Measurements from ENCODE around the gene MKI67.

MKI67 gene

DNA sequence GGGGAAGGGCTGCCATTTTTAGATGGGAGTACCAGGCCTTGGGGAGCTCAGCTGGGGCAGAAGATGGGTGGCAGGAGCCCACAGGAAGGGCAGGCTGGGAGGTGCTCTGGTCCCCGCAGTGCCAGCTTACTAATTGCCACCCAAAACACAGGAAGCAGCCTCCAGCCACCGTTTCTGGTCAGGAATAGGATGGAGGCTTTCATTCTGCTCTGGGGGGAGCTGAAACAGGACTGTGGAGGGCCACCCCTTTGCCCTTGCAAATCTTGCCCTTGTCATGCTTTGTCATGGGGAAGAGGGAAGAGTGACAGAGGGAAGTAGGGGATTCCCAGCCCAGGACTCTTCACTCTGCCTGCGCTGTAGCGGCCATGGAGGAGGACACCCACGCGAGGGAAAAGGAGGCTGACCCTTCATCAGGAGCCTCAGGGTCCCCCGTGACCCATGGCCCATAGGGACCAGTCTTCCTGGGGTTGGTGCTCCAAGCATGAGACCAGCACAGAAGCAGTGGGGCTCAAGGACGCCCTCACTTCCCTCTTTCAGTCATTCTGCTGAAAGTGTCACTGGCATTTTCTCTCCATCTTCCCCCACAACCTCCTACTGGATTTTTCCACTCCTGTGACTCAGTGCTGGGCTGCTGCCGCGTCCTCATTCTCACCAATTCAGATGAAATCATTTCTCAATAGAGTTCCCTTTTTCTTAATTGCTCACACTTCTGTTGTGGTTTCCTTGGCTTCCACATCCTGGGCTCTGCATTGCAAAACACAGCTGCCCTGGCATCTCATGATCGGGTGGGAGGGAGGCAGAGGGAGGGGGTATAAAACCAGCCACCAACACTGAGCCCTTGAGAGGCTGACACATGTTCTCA, 61.9 kb downstream of the MKI67 start:
- no peak for DNase-seq

DNA sequence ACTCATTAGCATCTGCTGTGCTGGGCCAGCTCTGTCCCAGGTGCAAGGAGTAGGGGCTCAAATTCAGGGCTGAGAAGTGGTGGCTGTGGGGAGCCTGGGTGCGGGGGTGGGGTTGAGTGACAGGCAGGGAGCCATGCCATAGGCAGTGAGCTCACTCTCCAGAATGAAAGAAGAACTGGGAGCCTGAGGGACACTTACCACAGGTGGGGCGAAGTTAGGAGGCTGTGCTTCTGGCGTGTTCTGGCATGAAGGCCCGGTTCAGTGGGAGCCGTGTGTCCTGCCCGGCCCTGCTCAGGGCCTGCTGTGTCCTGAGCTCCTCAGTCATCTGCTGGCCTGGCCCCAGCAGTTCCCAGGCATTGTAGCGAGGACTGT, 62.5 kb downstream of the MKI67 start:
- no peak for DNase-seq

DNA sequence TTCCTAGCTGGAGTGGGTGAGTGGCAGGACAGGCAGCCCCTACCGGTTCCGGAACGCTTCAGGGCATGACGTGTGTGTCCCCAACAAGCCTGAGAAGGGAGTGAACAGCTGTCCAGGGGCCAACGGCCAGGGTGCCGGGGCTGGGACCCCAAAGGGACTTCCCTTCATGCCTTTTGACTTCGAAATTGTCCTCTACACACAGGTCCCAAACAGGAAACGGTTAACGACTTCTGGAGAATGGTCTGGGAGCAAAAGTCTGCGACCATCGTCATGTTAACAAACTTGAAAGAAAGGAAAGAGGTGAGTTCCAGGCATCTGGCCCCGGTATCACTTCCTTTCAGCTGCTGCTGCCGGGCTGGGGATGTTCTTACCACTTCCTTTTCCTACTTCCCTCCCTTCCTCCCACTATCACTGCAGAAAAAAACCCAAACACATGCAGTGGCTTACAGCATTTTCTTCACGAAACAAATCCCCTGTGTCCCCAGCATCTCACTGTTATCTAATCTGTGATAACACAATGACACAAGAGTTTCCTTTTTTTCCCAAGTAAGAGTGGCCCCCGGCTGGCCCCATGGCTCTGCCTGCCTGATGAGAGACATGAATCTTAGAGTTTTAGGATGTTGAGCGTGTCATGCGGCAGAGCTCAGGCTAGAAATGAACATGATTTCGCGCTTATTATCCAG, 63.2 kb downstream of the MKI67 start:
- no peak for DNase-seq

DNA sequence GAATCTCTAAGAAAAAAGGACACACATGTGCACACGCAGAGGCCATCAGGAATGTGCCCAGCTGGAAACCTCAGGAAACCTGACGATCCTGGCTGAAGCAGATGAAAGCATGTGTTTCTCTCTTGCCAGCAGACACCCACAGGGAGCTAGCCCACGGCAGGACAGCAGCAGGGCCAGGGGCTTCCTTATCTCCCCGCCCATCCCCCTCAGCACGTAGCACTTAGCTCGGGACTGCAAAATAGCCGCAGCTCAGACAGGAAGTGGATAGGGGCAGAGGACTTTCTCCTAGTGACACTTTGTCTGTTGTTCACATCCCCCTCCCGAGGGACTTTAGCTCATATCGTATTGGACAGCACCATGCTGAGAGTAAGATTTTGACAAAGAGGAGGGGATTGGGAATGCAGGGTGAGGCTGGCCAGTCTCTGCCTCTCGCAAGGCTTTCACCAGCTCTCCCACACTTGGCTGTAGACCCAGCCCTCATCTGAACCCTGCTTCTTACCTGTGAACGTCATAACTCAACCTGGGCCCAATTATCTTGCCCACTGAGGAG, 63.8 kb downstream of the MKI67 start:
- DNase-seq: no peak

DNA sequence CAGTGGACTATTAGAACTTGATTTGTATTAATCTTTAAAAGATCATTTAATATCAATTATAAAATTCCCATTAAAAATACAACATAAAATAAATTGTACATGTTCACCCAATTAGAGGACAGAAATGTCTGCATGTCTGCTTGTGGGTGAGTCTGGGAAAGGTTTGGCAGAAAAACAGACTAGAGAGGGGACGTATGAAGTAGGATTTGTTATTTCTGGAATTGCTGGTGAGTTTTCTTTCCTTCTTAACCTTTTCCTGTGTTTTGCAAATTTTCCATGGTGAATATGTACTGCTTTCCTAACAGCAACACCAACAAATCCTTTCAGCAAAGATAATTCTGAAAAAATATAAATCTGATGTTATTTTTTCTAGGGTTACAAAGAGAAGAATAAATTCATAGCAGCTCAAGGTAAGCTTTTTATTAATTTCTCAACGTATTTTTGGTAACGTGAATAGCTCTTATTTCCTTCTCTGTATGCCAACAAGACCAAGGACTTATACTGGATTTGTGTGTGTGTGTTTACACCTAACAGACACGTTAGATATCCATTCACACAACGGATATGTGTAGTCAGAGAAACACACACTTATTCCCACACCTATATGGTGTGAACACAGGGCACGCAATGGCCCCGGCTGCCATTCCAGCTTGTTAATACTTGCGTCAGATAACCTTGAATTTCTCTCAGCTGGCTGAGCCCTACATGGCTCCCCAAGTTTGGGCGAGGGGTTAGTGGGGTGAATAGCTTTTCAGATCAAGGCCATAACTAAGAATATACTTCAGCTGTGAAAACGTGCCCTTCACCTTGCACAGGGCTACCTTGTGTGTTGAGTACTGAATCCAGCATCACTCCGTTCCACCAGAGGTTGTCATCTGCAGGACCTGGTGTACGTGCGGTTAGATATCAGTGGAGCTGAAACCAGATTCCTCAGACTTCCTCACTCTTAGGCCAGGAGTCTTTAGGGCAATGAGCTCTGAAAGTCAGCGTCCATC, 64.6 kb downstream of the MKI67 start:
- DNase-seq: no peak

DNA sequence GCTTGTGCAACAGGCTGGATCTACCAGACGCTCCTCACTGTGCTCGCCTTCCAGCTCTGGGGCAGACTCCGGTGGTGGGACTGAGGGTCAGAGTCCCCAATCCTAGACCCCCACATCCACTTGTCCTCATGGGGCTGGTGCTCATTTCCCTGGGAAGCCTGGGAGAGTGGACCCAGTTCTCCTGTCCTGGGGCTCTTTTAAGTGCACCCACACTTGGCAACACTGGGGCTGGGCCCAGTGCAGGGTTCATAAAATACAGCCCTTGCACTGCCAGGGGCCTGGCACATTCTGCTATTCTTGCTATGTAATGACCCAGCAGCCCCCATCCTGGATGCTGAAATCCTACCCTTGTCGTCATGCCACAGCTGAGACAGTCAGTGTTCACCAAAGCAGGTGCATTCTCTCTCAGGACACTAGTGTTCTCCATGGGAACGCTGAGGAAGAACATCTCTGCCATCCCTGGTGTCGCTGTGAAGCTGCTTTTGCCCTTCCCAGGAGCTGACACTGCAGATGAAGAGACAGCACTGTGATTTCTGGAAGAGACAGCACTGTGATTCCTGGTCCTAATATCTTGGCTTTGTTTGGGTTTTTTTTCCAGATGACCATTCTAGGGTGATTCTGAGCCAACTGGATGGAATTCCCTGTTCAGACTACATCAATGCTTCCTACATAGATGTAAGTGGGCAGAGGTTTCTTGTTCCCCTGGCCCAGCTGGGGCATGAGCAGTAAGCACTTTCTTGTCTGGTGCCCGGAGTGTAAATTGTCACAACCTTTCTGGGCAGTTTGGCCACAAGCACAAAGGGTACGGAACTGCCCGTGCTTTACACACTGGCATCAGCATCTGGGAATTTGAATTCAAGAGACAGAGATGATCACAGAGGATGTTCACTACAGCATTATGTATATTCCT, 65.6 kb downstream of the MKI67 start:
- DNase-seq: no peak

DNA sequence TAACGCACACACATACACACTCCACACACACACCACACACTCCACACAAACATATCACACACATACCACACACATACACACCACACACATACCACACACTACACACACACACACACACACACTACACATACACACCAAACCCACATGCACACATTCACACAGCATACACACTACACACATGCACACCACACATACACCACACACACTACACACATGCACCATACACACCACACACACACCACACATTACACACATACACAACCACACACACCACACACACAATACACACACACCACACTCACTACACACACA, 66.3 kb downstream of the MKI67 start:
- DNase-seq: no peak

DNA sequence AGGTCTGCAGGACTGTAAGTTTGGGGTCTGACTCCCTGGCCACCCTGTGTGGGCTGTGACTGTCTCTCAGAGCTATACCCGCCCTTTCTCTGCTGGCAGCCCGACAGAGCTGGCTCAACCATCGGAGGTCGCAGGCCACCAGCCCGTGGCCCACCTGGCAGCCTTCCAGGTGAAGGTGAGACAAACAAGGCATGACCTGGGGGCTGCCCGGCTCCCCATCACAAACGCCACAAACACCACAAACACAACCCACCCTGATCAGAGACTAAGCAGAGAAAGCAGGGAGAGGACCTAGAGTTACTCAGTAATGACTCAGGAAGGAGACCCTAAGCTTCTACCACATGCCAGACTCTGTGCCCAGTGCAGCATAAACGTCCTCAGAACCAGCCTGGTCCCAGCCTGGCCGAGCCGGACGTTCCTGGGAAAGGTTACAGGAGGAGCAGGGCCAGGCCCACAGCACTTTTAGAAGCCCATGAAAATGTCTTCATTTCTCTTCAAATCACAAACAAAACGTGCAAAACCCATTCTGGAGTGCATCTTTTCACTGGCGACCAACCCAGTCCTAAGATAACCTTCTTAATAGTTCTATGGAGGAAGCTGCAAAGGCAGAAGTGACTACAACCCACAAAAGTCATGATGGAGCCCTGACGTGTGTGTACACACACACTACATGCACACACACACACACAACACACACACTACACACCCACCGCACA, 66.8 kb downstream of the MKI67 start:
- no peak for DNase-seq

DNA sequence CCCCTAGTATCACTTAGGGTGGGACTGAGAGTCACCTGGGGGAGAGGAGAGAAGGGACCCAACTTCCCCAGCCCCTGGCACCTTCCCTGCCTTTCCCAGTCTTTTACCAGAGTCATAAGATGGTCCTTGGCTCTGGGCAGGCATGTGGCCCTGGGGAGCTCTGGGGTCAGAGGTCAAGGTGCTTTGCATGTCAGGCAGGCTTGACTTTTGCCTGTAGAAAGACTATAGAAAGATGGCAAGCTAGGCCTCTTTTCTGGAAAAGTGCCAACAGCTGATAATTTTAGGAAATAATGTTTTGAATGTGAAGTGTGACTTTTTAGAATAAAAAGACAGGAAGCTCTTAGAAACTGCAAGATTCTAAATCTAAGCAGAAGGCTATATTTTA, 67.5 kb downstream of the MKI67 start:
- DNase-seq: no peak

DNA sequence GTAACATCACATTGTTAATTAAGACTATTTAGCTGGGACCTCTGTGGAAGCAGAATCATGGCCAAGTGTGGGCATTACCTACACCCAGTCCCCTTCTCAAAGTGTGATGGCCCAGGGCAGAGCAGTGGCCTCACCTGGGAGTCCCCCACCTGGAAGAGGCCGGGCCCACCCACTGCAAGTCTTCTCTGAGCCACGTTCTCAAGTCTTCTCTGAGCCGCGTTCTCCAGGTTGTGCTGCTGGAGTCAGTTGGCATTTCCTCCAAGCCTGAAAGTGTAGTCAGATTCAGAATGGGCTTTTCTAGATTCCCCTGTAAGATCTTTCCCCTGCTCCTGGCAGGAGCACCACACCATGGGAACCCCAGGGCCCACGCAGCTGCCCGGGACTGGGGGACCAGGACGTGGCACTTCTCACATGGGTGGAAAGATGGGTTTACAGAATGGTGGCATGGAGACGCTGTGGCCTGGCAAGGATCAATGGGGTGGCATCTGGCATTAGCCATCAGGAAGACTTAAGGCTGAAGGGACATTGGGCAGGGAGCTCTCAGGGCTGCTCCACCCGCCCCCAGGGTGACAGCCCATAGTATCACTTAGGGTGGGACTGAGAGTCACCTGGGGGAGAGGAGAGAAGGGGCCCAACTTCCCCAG, 68.0 kb downstream of the MKI67 start:
- DNase-seq: no peak

DNA sequence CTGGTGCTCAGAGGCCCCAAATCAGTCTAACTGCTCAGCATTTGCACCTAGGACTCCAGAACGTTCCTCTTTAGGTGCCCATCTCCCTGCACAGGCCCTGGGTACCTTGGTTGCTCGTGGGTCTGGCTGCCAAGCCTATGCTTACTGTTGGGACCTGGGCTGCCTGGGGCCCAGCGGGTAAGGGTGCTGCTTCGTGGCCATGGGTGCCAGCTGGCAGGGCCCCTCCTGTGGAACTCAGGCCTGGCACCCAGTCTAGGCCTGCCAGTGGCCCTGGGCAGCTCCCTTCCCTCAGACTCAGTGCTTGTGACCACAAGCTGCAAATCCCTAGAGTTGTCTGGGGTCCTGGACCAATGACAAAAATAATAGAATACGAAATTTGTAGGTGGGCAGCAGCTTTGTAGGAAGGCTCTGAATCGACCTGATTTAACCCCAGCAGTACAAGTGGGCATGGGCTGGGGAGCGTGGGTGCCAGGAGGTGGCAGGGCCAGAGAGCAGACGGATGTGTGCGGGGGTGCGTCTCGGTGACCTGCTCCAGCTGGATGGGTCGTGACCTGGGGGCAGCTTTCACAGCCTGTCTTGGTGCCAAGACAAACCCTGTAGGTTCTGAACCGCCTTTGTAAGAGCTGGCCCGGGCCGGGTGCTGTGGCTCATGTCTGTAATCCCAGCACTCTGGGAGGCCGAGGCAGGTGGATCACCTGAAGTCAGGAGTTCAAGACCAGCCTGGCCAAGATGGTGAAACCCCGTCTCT, 69.7 kb downstream of the MKI67 start:
- no peak for DNase-seq

DNA sequence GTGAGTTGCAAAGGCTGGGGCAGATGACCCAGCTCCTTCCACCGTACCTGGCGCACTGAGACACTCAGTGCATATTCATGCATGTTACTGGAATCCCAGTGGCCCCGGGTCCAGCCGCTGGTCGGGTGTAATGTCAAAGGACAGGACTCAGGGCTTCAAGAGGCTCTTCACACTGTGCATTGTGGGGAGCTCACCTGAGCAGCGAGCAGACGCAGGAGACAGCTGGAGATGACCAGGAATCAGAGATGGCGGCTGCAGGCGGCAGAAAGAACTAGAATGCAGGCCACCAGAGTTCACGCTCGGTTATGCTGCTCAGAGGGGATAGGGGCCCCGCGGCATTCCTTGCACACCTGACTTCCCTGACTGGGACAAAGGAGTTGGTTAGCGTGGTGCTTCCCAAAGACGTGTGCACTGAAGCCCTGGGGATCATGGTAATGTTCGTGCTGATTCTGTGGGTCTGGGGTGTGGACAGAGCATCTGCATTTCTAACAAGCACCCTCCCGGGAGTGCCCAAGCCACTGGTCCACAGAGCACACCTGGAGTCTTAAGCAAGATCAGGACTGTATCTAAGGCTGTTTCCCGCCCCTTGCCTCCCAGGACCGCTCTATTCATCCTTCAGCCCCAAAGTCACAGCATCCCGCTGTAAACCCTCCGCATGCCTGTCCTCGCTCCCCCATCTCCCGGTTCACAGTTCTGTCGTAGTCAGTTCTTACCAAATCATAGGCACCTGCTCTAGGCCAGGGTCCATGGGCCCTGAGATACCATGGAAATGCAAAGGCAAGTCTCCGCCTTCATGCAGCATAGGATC, 71.0 kb downstream of the MKI67 start:
- DNase-seq: no peak

DNA sequence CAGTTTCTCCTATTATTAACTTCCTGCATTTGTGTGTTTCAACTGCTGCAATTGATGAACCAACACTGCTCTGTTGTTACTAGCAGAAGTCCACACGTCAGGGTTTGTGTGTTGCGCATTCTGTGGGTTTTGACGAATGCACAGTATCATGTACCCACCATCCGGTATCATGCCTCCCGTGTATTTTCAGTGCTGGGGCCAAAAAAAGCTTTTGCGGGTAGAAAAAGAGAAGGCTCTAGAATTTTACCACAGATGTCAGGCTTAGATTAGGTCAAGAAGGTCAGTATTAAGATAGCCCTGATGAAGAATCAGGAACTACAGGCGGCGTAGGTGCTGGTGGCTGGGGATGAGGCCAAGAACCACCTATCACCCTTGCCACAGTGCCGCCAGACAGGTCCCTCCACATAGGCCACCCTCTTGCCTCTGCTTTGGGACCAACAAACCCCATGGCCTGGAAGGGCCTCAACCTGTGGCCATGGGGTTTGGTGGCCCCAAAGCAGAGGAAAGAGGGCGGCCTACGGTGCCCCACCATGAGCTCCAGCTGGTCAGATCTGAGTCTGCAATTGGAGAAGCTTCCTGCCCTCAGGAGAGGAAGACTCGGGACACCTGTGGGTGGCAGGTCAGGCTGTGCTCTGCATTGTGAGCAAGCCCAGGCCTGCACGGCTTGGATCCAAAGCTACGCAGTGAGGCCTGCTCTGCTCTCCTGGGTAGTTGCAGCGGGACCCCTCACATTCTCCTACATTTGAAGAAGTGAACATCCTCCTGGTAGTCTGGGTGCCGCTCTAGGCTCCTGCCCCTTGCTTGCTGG, 71.9 kb downstream of the MKI67 start:
- no peak for DNase-seq

DNA sequence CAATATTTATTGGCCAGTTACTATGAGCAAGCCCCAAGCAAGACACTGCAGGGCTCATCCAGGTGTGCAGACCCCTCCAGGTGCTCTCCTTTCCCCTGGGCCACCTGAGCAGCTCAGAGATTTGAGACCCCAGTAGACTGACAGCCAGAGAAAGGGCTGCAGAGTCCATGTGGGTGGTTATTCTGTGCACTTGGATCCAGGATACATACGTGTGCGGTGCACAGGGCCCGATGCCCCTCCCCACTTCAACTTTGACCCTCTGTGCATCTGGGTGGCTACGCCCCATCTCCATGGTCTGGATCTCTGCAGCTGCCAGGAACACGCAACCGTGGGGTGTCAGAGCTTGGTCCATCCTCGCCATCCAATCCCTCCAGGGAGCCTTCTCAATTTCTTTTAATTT, 72.9 kb downstream of the MKI67 start:
- DNase-seq: no peak

DNA sequence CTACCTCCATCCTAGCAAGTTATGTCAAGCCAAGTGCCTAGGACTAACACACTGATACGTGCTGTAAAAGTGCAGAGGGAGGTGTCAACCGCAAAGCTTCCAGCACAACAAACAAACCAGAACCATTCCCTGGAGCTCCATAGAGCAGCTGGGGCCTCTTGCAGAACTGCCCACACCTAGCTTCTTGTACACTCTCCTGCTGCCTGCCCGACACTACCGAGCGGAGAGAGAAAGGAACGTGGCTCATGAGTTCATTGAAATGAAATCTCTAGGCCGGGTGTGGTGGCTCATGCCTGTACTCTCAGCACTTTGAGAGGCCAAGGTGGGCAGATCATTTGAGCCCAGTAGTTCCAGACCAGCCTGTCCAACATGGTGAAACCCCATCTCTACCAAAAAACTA, 73.5 kb downstream of the MKI67 start:
- no peak for DNase-seq

DNA sequence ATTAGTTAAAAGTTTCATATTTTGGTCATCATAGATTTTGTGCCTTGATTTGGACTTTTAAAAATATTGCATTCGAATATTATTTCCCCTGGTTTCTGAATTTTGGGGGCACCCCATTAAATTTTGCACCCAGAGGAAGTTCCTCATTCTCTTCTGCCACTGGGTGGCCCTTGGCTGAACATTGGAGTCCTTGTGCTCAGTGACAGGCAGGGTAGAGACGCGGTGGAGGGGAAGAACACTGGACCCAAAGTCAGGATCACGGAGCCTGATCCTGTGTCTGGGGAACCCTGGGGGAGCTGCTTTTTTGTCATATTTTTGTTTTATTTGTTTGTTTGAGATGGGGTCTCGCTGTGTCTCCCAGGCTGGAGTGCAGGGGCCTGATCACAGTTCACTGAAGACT, 74.7 kb downstream of the MKI67 start:
- no peak for DNase-seq

DNA sequence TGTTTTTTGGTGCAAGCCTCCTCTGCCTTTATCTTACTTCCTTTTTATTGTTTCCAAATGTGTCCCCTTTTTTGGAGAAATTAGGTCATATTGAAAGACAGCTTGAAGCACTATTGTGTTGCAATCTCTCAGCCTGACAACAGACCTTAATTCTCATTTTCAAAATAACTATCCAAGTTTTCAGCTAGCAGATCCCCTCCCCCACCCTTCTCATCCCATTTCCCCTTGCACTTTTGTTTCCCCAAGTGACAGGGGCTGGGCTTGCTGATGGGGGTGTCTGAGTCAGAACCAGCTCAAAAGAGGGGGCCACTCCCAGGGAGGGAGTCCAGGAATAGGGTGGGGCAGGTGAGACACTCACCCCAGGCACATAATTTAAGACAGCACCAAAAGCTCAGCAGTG, 75.3 kb downstream of the MKI67 start:
- DNase-seq: no peak

DNA sequence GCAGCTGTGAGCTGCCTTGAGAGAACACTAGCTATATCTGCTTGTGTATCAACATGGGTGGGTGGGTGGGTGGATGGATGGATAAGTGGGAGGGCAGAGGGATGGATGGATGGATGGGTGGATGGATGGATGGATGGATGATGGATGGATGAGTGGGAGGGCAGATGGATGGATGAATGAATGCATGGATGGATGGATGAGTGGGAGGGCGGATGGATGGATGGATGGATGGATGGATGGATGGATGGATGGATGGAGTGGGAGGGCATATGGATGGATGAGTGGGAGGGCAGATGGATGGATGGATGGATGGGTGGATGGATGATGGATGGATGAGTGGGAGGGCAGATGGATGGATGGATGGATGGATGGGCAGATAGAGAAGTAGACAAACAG, 76.1 kb downstream of the MKI67 start:
- DNase-seq: no peak
